ENCODE results near the gene LDHD.

DNA sequence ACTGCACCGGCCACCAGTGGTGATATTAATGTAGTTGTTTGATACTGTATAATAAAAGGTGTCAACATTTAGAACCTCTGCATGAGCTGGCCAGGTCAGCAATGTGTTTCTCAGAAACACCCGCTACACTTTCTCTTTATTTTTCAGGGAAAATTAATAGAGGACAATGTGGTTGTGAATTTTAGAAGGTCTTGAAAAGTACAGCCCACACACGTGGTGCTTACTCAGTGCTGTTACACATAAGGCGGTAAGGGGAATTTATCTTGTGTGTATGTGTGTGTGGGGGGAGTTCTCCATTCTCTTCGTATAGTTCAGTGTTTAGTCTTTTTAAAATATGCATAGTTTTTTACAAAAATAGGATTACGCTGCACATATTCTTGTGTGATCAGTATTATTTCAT, 27.4 kb upstream of the LDHD start:
- TF ChIP-seq, protein P1, sequence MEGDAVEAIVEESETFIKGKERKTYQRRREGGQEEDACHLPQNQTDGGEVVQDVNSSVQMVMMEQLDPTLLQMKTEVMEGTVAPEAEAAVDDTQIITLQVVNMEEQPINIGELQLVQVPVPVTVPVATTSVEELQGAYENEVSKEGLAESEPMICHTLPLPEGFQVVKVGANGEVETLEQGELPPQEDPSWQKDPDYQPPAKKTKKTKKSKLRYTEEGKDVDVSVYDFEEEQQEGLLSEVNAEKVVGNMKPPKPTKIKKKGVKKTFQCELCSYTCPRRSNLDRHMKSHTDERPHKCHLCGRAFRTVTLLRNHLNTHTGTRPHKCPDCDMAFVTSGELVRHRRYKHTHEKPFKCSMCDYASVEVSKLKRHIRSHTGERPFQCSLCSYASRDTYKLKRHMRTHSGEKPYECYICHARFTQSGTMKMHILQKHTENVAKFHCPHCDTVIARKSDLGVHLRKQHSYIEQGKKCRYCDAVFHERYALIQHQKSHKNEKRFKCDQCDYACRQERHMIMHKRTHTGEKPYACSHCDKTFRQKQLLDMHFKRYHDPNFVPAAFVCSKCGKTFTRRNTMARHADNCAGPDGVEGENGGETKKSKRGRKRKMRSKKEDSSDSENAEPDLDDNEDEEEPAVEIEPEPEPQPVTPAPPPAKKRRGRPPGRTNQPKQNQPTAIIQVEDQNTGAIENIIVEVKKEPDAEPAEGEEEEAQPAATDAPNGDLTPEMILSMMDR (IDR thresholded peaks at IDR 0.05; ENCODE audit: borderline replicate concordance, extremely low read depth, low read length, poor library complexity, severe bottlenecking), result no peak
- TF ChIP-seq EZH2 (IDR thresholded peaks at IDR 0.05; ENCODE audit: borderline replicate concordance, low read depth, low read length, severe bottlenecking), result no peak
